ENCODE results near the gene PRKAG2.
A peak's percentile ranks its signal among the peaks of the same experiment; 100 is the strongest.

Gene PRKAG2

DNA sequence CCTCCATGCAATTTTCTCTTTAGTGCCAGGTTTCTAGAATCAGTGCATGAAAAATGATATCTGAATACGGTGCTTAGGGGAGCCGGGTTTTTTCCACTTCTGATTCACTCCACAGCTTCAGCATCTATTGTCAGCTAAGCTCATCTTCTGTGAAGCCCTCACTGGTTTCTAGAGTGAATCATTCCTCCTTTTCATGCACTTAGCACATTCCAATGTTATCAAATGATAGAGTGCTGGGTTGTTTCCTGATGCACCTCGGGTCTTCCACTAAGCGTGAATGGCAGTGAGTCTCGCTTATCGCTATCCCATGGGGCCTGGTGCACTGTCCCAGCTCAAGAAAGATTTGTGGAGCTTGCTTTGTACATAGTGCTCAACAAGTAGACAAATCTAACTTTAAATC is 186.3 kb downstream of the PRKAG2 start:
- TF ChIP-seq CEBPB (IDR thresholded peaks at IDR 0.05): no peak
- TF ChIP-seq NFIC (IDR thresholded peaks at IDR 0.05): no peak
- TF ChIP-seq EGR1 (IDR thresholded peaks at IDR 0.05): no peak
- TF ChIP-seq TAF1 (IDR thresholded peaks at IDR 0.05; ENCODE audit: low read depth): no peak
- no peak for TF ChIP-seq FOXM1 (IDR thresholded peaks at IDR 0.05; ENCODE audit: borderline replicate concordance, low read depth)
- no peak for TF ChIP-seq REST (IDR thresholded peaks at IDR 0.05; ENCODE audit: low read depth)
- no peak for TF ChIP-seq EP300 (IDR thresholded peaks at IDR 0.05; ENCODE audit: borderline replicate concordance)
- no peak for TF ChIP-seq USF1 (IDR thresholded peaks at IDR 0.05)
- no peak for TF ChIP-seq CREB1 (IDR thresholded peaks at IDR 0.05; ENCODE audit: low read depth)
- TF ChIP-seq ZBTB7A (IDR thresholded peaks at IDR 0.05; ENCODE audit: low read depth): no peak
- TF ChIP-seq YY1 (IDR thresholded peaks at IDR 0.05; ENCODE audit: low read depth): no peak
- TF ChIP-seq RAD21 (IDR thresholded peaks at IDR 0.05; ENCODE audit: low read depth): no peak
- no peak for TF ChIP-seq MAX (IDR thresholded peaks at IDR 0.05)
- no peak for TF ChIP-seq TCF12 (IDR thresholded peaks at IDR 0.05; ENCODE audit: low read depth)
- TF ChIP-seq TEAD4 (IDR thresholded peaks at IDR 0.05): no peak

GRCh38 chr7:151689196-151689971 is 187.5 kb downstream of the PRKAG2 start:
- no peak for TF ChIP-seq REST (IDR thresholded peaks at IDR 0.05; ENCODE audit: low read depth)
- TF ChIP-seq TAF1 (IDR thresholded peaks at IDR 0.05; ENCODE audit: low read depth): no peak
- TF ChIP-seq CEBPB (IDR thresholded peaks at IDR 0.05): peak; percentile 25; the same call in 1 of the 2 replicates
- TF ChIP-seq NFIC (IDR thresholded peaks at IDR 0.05): no peak; the same call in 1 of the 2 replicates
- no peak; the same call in 1 of the 2 replicates for TF ChIP-seq TEAD4 (IDR thresholded peaks at IDR 0.05)
- TF ChIP-seq CREB1 (IDR thresholded peaks at IDR 0.05; ENCODE audit: low read depth): no peak
- no peak; the same call in 1 of the 2 replicates for TF ChIP-seq EGR1 (IDR thresholded peaks at IDR 0.05)
- TF ChIP-seq FOXM1 (IDR thresholded peaks at IDR 0.05; ENCODE audit: borderline replicate concordance, low read depth): no peak
- peak; percentile 18; the same call in 1 of the 2 replicates for TF ChIP-seq RAD21 (IDR thresholded peaks at IDR 0.05; ENCODE audit: low read depth)
- peak; percentile 72 for TF ChIP-seq MAX (IDR thresholded peaks at IDR 0.05)
- peak; percentile 57 for TF ChIP-seq USF1 (IDR thresholded peaks at IDR 0.05)
- peak; percentile 88 for TF ChIP-seq TCF12 (IDR thresholded peaks at IDR 0.05; ENCODE audit: low read depth)
- TF ChIP-seq YY1 (IDR thresholded peaks at IDR 0.05; ENCODE audit: low read depth): 0 out of 2 replicates have a peak, but pooled peaks have one; percentile 29
- TF ChIP-seq EP300 (IDR thresholded peaks at IDR 0.05; ENCODE audit: borderline replicate concordance): peak; percentile 71; the same call in 1 of the 2 replicates
- TF ChIP-seq ZBTB7A (IDR thresholded peaks at IDR 0.05; ENCODE audit: low read depth): peak; percentile 38; the same call in 1 of the 2 replicates

DNA sequence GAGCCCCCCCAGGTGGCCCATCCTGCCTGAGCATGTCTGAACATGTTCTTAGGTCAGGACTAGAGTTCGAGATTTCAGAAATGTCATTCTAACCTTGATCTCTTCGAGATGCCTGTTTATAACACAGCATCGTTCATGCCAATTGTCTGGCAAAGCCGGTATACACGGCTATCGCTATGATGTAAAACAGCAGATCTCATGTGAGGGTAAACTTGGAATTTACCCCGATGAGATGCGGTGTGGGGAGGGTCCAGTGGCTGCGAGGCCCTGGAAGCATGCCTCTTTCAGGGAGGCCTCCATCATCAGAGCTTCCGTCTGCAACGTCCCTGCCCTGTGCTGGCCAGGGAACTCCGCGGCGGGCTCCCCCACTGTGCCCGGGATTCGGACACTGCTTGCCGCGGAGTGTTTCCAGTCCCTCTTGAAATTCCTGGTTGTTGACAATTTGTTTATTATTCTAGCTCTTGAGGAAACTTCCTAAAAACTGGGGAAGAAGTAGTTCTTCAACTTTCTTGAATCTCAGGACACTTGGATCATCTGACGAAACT is 188.6 kb downstream of the PRKAG2 start:
- TF ChIP-seq TAF1 (IDR thresholded peaks at IDR 0.05; ENCODE audit: low read depth) (no peak), YY1 (IDR thresholded peaks at IDR 0.05; ENCODE audit: low read depth) (no peak), TEAD4 (IDR thresholded peaks at IDR 0.05) (no peak), EGR1 (IDR thresholded peaks at IDR 0.05) (no peak), MAX (IDR thresholded peaks at IDR 0.05) (no peak), FOXM1 (IDR thresholded peaks at IDR 0.05; ENCODE audit: borderline replicate concordance, low read depth) (no peak), RAD21 (IDR thresholded peaks at IDR 0.05; ENCODE audit: low read depth) (no peak), NFIC (IDR thresholded peaks at IDR 0.05) (no peak), CREB1 (IDR thresholded peaks at IDR 0.05; ENCODE audit: low read depth) (no peak), USF1 (IDR thresholded peaks at IDR 0.05) (no peak), REST (IDR thresholded peaks at IDR 0.05; ENCODE audit: low read depth) (no peak)
